MM.1S (cell line): Measurements from ENCODE around the gene KCND2.

Source experiments
- EZH2 ChIP-seq: fragments of 300-600 bp; sonication (generic); optimal IDR thresholded peaks from 2 replicates; pipeline ENCODE3; 2017; ENCODE audit warnings: low read depth, mild to moderate bottlenecking, antibody characterized with exemption, low read length, mixed read lengths
- TF ChIP-seq, protein P1 (sequence below): fragments of 300-600 bp; sonication (generic); IDR thresholded peaks from 2 replicates; pipeline ENCODE4 v1.5.1; 2016; ENCODE audit warnings: antibody characterized with exemption, low read length, mixed read lengths

DNA sequence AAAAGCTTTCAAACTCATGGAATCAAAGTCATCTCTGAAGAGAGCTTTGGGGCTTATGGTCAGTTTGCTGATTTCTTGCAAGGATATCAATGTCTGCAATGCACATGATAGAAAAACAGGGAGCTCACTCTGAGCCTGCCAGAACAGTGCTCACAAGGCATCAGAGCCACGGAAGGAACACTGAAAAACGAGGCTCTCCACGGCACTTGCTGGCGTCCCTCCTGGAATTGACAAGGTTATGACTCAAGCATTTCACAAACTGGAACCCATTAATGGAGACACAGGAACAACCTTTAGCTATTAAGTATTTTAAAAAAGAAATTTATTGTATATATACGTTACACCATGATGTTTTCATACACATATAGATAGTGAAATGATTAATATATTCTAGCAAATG lies 266.3 kb downstream of the KCND2 start:
- no peak for TF ChIP-seq EZH2
- TF ChIP-seq, protein P1, sequence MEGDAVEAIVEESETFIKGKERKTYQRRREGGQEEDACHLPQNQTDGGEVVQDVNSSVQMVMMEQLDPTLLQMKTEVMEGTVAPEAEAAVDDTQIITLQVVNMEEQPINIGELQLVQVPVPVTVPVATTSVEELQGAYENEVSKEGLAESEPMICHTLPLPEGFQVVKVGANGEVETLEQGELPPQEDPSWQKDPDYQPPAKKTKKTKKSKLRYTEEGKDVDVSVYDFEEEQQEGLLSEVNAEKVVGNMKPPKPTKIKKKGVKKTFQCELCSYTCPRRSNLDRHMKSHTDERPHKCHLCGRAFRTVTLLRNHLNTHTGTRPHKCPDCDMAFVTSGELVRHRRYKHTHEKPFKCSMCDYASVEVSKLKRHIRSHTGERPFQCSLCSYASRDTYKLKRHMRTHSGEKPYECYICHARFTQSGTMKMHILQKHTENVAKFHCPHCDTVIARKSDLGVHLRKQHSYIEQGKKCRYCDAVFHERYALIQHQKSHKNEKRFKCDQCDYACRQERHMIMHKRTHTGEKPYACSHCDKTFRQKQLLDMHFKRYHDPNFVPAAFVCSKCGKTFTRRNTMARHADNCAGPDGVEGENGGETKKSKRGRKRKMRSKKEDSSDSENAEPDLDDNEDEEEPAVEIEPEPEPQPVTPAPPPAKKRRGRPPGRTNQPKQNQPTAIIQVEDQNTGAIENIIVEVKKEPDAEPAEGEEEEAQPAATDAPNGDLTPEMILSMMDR = no peak
